GM23338 (cell line): ENCODE data around the gene SLC16A11. TPM values are rescaled to one million over a fixed set of nuclear protein-coding genes. Genes with fewer than 3 reads are reported as not detected.

Experiments used
- ATAC-seq: fragments of 200-7000 bp; cut with Tn5 transposase; 3 replicates; pipeline ENCODE4 v1.9.1; 2020
- DNase-seq: peaks from one replicate; pipeline ENCODE4 v3.0.0-alpha.2; 2015; ENCODE audit warnings: low spot score
- H2AFZ ChIP-seq: fragments of 200-600 bp; sonication (generic); 2 replicates; pipeline ENCODE4 v1.8.0; 2016; ENCODE audit warnings: antibody characterized with exemption, mild to moderate bottlenecking, moderate library complexity
- H3F3A ChIP-seq: fragments of 200-600 bp; sonication (generic); replicated peaks from 2 replicates; pipeline ENCODE4 v1.8.0; 2017; ENCODE audit warnings: antibody characterized with exemption, mixed run types, low read depth
- H3K27ac ChIP-seq: fragments of 200-600 bp; sonication (generic); 2 replicates; pipeline ENCODE4 v1.6.1; 2016; ENCODE audit warnings: low read depth
- H3K27me3 ChIP-seq: fragments of 200-600 bp; sonication (generic); 2 replicates; pipeline ENCODE4 v1.8.0; 2016; ENCODE audit warnings: mild to moderate bottlenecking, mixed run types, moderate library complexity; ENCODE audit not compliant: insufficient read depth
- H3K36me3 ChIP-seq: fragments of 200-600 bp; sonication (generic); 2 replicates; pipeline ENCODE4 v1.8.0; 2016; ENCODE audit warnings: mild to moderate bottlenecking; ENCODE audit not compliant: insufficient read depth
- H3K4me1 ChIP-seq: fragments of 200-600 bp; sonication (generic); 2 replicates; pipeline ENCODE4 v1.8.0; 2016; ENCODE audit warnings: mild to moderate bottlenecking, moderate library complexity; ENCODE audit not compliant: insufficient read depth
- H3K4me2 ChIP-seq: fragments of 200-600 bp; sonication (generic); 2 replicates; pipeline ENCODE4 v1.7.1; 2017; ENCODE audit warnings: mixed run types
- H3K4me3 ChIP-seq: fragments of 200-600 bp; sonication (generic); 2 replicates; pipeline ENCODE4 v1.6.1; 2016; ENCODE audit warnings: mixed run types
- H3K79me2 ChIP-seq: fragments of 200-600 bp; sonication (generic); replicated peaks from 2 replicates; pipeline ENCODE4 v1.8.0; 2017; ENCODE audit warnings: mild to moderate bottlenecking; ENCODE audit not compliant: insufficient read depth
- H3K9me2 ChIP-seq: fragments of 200-600 bp; sonication (generic); 2 replicates; pipeline ENCODE4 v1.8.0; 2017; ENCODE audit not compliant: insufficient read depth
- H4K20me1 ChIP-seq: fragments of 200-600 bp; sonication (generic); replicated peaks from 2 replicates; pipeline ENCODE4 v1.8.0; 2017; ENCODE audit warnings: mild to moderate bottlenecking; ENCODE audit not compliant: insufficient read depth
- H3K27ac Mint-ChIP-seq: 2 replicates; pipeline ENCODE4 v1.8.0; 2020; ENCODE audit warnings: inconsistent platforms, mild to moderate bottlenecking, moderate library complexity, mixed read lengths
- H3K27me3 Mint-ChIP-seq: 3 replicates; pipeline ENCODE4 v1.8.0; 2022; ENCODE audit warnings: low read depth, mild to moderate bottlenecking, moderate library complexity, mixed read lengths, inconsistent platforms; ENCODE audit not compliant: insufficient read depth, poor library complexity
- H3K36me3 Mint-ChIP-seq: 3 replicates; pipeline ENCODE4 v1.8.0; 2021; ENCODE audit warnings: low read depth, mild to moderate bottlenecking, inconsistent platforms, moderate library complexity, mixed read lengths
- H3K4me1 Mint-ChIP-seq: 3 replicates; pipeline ENCODE4 v1.8.0; 2020; ENCODE audit warnings: mild to moderate bottlenecking, inconsistent platforms, mixed read lengths
- H3K4me3 Mint-ChIP-seq: 3 replicates; pipeline ENCODE4 v1.8.0; 2021; ENCODE audit warnings: moderate library complexity, mild to moderate bottlenecking, inconsistent platforms, mixed read lengths
- H3K9me3 Mint-ChIP-seq: 3 replicates; pipeline ENCODE4 v1.8.0; 2020; ENCODE audit warnings: moderate library complexity, mild to moderate bottlenecking, inconsistent platforms, mixed read lengths
- CREB1 ChIP-seq: fragments of 250-450 bp; sonication (Bioruptor Pico); IDR thresholded peaks from 2 replicates; pipeline ENCODE4 v1.5.0; 2020; ENCODE audit warnings: low read depth, mild to moderate bottlenecking, moderate library complexity
- EZH2 ChIP-seq: fragments of 200-600 bp; sonication (generic); IDR thresholded peaks from one replicate; pipeline ENCODE4 v1.8.0; 2017; ENCODE audit warnings: antibody characterized with exemption, mild to moderate bottlenecking, low read depth; ENCODE audit not compliant: unreplicated experiment
- POLR2AphosphoS5 ChIP-seq: IDR thresholded peaks from 2 replicates; pipeline ENCODE4 v1.6.1; 2016; ENCODE audit warnings: antibody characterized with exemption, low read depth
- ZNF114 ChIP-seq: fragments of 250-450 bp; sonication (Bioruptor Pico); IDR thresholded peaks from 2 replicates; pipeline ENCODE4 v1.5.0; 2020; ENCODE audit warnings: mild to moderate bottlenecking, moderate library complexity
- polyA plus RNA-seq: library from polyadenylated mRNA; unstranded; fragments of >200 nt; fragmentation: Nextera tagmentation; extraction: Ambion mirVana; gene quantifications from 2 replicates; pipeline ENCODE4 v1.2.1, GENCODE V29; 2016
- total RNA-seq: library from RNA; depleted of rRNA; stranded (reverse); fragments of >200 nt; shearing (Covaris generic); gene quantifications from 2 replicates; pipeline ENCODE4 v1.2.3, GENCODE V29; 2014
- TF ChIP-seq, protein P1 (sequence below): fragments of 250-450 bp; sonication (Bioruptor Pico); IDR thresholded peaks from 2 replicates; pipeline ENCODE4 v1.5.0; 2020; ENCODE audit warnings: mild to moderate bottlenecking, moderate library complexity

The SLC16A11 gene
- total and polyA plus RNA-seq, 2 experiments from 2014 or later = 0.42 to 0.68 TPM

DNA sequence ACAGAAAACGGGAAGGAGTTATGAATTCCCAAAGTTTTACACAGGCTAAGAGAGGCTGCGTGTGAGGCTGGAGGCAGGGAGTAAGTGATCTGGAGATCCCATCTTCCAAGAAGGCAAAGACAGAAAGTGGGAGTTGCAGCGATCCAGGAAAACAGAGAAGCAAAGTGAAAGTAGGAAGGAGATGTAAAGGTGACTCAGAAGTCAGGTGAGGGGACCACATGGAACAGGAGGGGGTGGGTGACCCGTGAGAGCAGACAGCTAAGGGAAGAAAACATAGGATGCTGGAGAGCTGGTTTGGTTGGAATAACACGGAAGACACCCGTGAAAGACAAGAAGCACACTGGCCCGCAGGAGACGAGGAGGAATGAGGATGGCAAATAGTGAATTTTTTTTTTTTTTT lies 46.7 kb downstream of the SLC16A11 start:
- TF ChIP-seq EZH2 (no peak), CREB1 (CRISPR knock-in tag) (no peak), ZNF114 (CRISPR knock-in tag) (no peak), POLR2AphosphoS5 (no peak)
- TF ChIP-seq, protein P1, sequence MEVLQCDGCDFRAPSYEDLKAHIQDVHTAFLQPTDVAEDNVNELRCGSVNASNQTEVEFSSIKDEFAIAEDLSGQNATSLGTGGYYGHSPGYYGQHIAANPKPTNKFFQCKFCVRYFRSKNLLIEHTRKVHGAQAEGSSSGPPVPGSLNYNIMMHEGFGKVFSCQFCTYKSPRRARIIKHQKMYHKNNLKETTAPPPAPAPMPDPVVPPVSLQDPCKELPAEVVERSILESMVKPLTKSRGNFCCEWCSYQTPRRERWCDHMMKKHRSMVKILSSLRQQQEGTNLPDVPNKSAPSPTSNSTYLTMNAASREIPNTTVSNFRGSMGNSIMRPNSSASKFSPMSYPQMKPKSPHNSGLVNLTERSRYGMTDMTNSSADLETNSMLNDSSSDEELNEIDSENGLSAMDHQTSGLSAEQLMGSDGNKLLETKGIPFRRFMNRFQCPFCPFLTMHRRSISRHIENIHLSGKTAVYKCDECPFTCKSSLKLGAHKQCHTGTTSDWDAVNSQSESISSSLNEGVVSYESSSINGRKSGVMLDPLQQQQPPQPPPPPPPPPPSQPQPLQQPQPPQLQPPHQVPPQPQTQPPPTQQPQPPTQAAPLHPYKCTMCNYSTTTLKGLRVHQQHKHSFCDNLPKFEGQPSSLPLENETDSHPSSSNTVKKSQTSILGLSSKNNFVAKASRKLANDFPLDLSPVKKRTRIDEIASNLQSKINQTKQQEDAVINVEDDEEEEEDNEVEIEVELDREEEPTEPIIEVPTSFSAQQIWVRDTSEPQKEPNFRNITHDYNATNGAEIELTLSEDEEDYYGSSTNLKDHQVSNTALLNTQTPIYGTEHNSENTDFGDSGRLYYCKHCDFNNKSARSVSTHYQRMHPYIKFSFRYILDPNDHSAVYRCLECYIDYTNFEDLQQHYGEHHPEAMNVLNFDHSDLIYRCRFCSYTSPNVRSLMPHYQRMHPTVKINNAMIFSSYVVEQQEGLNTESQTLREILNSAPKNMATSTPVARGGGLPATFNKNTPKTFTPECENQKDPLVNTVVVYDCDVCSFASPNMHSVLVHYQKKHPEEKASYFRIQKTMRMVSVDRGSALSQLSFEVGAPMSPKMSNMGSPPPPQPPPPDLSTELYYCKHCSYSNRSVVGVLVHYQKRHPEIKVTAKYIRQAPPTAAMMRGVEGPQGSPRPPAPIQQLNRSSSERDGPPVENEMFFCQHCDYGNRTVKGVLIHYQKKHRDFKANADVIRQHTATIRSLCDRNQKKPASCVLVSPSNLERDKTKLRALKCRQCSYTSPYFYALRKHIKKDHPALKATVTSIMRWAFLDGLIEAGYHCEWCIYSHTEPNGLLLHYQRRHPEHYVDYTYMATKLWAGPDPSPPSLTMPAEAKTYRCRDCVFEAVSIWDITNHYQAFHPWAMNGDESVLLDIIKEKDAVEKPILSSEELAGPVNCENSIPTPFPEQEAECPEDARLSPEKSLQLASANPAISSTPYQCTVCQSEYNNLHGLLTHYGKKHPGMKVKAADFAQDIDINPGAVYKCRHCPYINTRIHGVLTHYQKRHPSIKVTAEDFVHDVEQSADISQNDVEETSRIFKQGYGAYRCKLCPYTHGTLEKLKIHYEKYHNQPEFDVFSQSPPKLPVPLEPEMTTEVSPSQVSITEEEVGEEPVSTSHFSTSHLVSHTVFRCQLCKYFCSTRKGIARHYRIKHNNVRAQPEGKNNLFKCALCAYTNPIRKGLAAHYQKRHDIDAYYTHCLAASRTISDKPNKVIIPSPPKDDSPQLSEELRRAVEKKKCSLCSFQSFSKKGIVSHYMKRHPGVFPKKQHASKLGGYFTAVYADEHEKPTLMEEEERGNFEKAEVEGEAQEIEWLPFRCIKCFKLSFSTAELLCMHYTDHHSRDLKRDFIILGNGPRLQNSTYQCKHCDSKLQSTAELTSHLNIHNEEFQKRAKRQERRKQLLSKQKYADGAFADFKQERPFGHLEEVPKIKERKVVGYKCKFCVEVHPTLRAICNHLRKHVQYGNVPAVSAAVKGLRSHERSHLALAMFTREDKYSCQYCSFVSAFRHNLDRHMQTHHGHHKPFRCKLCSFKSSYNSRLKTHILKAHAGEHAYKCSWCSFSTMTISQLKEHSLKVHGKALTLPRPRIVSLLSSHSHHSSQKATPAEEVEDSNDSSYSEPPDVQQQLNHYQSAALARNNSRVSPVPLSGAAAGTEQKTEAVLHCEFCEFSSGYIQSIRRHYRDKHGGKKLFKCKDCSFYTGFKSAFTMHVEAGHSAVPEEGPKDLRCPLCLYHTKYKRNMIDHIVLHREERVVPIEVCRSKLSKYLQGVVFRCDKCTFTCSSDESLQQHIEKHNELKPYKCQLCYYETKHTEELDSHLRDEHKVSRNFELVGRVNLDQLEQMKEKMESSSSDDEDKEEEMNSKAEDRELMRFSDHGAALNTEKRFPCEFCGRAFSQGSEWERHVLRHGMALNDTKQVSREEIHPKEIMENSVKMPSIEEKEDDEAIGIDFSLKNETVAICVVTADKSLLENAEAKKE (CRISPR knock-in tag) = no peak
- Histone ChIP-seq H3K27ac (no peak overlapping the region), H3K4me1 (no peaks in the 10 kb centered on the region; the same call in 1 of the 2 replicates), H4K20me1 (peaks cover 3% of the 10 kb centered on the region; the same call in 1 of the 2 replicates), H3F3A (no peaks in the 10 kb centered on the region), H3K4me2 (peak overlapping the region; percentile 96), H3K27me3 (peaks cover 62% of the 10 kb centered on the region), H3K9me2 (no peaks in the 10 kb centered on the region), H3K79me2 (no peaks in the 10 kb centered on the region), H3K4me3 (peak overlapping the region; percentile 78), H3K36me3 (no peaks in the 10 kb centered on the region), H2AFZ (no peak overlapping the region)
- Mint-ChIP-seq H3K4me3 (peak overlapping the region; percentile 84; the same call in 1 of the 3 replicates), H3K36me3 (peaks cover 16% of the 10 kb centered on the region), H3K9me3 (no peaks in the 10 kb centered on the region), H3K4me1 (peaks cover 4% of the 10 kb centered on the region), H3K27ac (no peak overlapping the region), H3K27me3 (peaks cover 32% of the 10 kb centered on the region)
- DNase-seq (no peak), ATAC-seq (no peak)
